NK-92 (cell line): ENCODE data around the gene TMEM25.
"Not testable (repeated sequence)": the region's sequence is repeated elsewhere in the genome, so short reads cannot be mapped to it uniquely, and the experiment has no call there.

Experiments
- DNase-seq: peaks from one replicate; lab custom pipeline; 2025; ENCODE audit not compliant: unreplicated experiment; lab: John Stamatoyannopoulos, UW

The TMEM25 gene

DNA sequence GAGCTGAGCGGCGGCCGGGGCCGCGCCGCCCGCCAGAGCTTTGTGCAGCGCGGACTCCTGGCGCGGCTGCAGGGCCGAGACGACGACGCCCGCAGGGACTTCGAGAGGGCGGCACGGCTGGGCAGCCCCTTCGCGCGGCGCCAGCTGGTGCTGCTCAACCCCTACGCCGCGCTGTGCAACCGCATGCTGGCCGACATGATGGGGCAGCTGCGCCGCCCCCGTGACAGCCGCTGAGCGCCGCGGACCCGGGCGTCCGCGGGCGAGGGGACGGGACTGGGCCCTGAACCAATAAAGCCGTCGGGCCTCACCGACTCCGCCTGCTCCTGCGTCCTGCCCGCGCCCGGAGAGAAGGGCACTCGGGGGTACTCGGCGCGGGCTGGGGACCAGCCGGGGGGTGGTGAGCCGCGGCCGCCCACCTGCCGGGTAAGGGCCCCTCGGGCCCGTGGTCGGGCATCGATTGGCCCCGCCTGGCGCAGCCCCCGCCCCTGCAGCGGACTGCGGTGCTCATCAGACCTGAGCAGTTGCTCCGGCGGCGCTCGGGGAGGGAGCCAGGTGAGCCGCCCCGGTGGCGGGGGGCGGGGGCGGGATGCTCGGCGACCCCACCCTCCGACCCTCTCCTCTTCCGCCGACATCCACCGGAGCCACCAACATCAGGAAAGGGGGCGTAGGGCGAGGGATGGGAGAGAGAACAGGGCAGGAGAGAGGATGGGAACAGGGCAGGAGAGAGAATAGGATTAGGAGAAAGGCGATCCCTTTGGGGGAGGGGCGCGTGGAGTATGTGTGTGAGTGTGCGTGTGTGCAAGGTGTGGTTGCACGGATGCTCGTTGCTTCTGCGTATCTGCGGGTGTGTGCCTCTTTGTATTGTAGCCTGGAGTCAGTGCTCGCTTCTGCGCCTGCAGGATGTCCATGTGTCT, at the start of gene TMEM25:
TMEM25 (plus strand) TSS at position 510 of the 914 bp plus-strand sequence. CDS start 610 bp downstream, outside the sequence.
- DNase-seq, result no peak

- DNase-seq, result not testable (repeated sequence)
These were observed 49.8 kb upstream of the TMEM25 start for GRCh38 chr11:118481238-118481637.

DNA sequence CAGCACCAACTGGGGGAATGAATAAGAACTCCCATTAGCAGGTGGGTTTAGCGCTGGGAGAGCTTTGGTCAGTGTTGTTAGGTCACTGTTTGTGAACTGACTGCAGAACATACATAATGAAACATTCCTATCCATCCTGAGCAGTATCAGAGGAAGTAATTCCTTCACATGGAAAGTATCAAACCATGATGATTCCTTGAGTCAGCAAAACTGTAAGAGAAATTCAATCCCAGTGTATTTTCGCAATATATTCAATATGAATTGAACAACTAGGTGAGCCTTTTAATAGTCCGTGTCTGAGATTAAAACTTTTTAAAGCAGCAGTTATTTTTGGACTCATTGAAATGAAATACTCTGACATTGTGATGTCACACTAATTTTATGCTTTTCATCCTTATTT, 46.6 kb upstream of the TMEM25 start:
- DNase-seq, result no peak

- DNase-seq, result no peak
These were observed 45.7 kb upstream of the TMEM25 start for GRCh38 chr11:118485273-118485672.

- DNase-seq, result peak; percentile 7
These were observed 42.4 kb upstream of the TMEM25 start for GRCh38 chr11:118488480-118489109.

DNA sequence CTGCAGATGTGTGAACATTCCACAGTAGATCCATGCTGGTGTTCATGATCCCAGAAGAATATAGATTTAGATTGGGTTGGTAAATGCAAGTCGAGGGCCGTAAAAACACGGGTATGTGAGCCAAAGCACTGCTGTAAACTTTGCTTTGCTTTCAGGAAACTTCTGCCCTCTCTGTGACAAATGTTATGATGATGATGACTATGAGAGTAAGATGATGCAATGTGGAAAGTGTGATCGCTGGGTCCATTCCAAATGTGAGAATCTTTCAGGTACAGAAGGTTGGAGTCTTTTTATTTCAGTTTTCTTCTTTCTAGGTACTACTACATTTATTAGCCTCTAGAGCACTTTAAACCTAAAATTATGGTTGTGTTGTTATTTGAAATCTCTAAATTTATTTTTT, 40.0 kb upstream of the TMEM25 start:
- DNase-seq, result no peak

DNA sequence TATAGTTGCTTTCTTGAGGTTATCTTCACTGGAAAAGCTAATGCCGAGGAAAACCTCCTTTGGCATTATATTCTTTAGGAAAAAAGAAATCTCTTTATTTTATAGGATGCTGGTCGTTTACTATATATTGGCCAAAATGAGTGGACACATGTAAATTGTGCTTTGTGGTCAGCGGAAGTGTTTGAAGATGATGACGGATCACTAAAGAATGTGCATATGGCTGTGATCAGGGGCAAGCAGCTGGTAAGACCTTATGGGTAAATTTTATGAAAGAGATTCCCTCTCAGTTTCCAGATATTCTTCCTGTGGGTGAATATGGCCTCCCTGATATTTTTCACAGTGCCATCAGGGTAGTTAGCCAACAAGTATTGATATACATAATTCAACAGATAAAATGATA, 33.2 kb upstream of the TMEM25 start:
- no peak for DNase-seq

DNA sequence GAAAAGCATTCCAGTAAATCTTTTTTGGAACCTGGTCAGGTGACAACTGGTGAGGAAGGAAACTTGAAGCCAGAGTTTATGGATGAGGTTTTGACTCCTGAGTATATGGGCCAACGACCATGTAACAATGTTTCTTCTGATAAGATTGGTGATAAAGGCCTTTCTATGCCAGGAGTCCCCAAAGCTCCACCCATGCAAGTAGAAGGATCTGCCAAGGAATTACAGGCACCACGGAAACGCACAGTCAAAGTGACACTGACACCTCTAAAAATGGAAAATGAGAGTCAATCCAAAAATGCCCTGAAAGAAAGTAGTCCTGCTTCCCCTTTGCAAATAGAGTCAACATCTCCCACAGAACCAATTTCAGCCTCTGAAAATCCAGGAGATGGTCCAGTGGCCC, 27.8 kb upstream of the TMEM25 start:
- no peak for DNase-seq

DNA sequence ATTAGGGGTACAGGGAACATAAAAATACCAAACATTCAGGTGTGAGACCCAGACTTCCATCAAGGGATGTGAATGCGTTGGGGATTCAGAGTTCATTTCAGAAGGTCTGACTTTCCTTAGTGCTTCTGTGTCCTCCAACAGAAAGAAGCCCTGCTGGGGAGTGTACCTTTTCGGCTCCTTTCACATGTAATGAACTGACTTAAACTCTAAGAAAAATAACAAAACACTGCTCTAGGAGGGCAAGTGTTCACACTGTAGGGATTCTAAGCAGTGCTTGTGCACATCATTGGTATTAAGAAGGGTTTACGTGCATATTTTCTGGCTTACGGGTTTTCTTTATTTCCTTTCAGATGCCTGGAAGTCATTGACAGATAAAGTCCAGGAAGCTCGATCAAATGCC, 19.4 kb upstream of the TMEM25 start:
- DNase-seq, result no peak

GRCh38 chr11:118514103-118514502, 16.9 kb upstream of the TMEM25 start:
- DNase-seq, result no peak

GRCh38 chr11:118519549-118519948, 11.4 kb upstream of the TMEM25 start:
- no peak for DNase-seq

GRCh38 chr11:118521892-118522311, 9.1 kb upstream of the TMEM25 start:
- DNase-seq, result no peak

- no peak for DNase-seq
These were observed 8.4 kb upstream of the TMEM25 start for GRCh38 chr11:118522571-118523072.

GRCh38 chr11:118524356-118524755, 6.6 kb upstream of the TMEM25 start:
- no peak for DNase-seq

GRCh38 chr11:118524757-118525470, 6.1 kb upstream of the TMEM25 start:
- DNase-seq, result no peak

DNA sequence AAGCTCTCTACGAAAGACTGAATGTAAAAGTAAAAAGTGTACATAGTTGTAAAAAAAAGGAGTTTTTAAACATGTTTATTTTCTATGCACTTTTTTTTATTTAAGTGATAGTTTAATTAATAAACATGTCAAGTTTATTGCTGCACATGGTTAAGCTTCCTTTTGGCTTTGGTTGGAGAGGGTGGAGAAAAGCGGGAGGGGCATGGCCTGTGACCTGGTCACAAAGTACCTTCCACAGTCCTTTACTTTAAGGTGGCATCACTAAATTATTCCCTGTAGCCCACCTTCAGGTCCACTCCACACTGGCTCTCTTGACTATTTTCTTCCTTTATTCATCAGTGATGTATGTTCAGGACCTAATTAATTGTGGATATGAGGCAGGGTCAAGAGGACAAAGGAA, 4.3 kb upstream of the TMEM25 start:
- no peak for DNase-seq

GRCh38 chr11:118527109-118527508, 3.9 kb upstream of the TMEM25 start, which contains the start of gene TTC36:
TSS of gene TTC36 (plus strand) at chr11:118527474. CDS start at chr11:118527495, 21 bp downstream.
- DNase-seq, result no peak

GRCh38 chr11:118528511-118528910, 2.5 kb upstream of the TMEM25 start:
- DNase-seq, result no peak

DNA sequence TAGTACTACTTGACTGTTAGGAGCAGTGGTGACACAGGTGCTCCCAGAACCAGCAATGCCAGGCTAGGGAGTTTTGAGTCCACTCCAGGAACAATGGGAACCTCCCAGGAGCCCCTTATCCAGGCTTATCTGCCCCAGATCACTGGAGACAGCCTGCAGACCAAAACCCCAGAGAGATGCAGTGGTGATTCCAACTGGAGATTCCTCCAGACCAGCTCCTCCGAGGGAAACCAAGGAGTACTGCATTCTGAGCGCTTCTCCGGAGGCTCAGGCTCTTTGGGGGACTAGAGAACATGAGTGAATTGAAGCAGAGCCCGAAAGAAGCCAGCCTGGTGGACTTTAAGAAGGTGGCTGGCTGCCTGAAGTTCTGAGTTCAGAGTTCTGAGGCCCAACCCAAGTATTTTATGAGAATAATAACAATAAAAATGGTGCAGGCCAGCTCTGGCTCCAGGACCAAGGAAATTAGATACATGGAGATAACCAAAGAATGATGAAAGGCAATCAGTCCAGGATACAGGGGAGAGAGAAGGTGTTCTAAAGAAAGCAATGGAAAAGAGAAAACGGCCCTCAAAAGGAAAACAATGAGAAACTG, 1.3 kb upstream of the TMEM25 start:
- DNase-seq, result no peak

GRCh38 chr11:118530180-118530682, 761 bp upstream of the TMEM25 start:
- no peak for DNase-seq

- no peak for DNase-seq
These were observed 649 bp downstream of the TMEM25 start for GRCh38 chr11:118531597-118532084.
